B cell (primary cell): ENCODE measurements around the gene PIK3R1. TPM values are rescaled to one million over a fixed set of nuclear protein-coding genes. Genes with fewer than 3 reads are reported as not detected.

Source experiments
- ATAC-seq: fragments of 200-7000 bp; cut with Tn5 transposase; one replicate; pipeline ENCODE4 v1.10.0; 2021; ENCODE audit warnings: low read depth, mild to moderate bottlenecking, moderate number of reproducible peaks, moderate library complexity
- CTCF ChIA-PET: fragments of 350-600 bp; sonication (Branson Sonifier 250); formaldehyde crosslinking; loops from one replicate; lab custom pipeline; 2021; ENCODE audit warnings: antibody characterized with exemption, inconsistent platforms; lab: Charles Lee
- POLR2A ChIA-PET: fragments of 350-600 bp; sonication (Branson Sonifier 250); formaldehyde crosslinking; loops from one replicate; lab custom pipeline; 2021; ENCODE audit warnings: antibody characterized with exemption; lab: Charles Lee
- DNase-seq: peaks from one replicate; pipeline ENCODE4 v3.0.0; 2013
- H2AFZ ChIP-seq: 2 replicates; pipeline ENCODE4 v1.6.1; 2012; ENCODE audit warnings: mild to moderate bottlenecking, low read depth, low read length; ENCODE audit not compliant: insufficient read depth, poor library complexity, severe bottlenecking
- H3K27ac ChIP-seq, 2 donors: 1 replicate in 1 of 2; 2 replicates in 1 of 2; pipeline ENCODE4 v1.5.1; 2012 to 2013; ENCODE audit warnings: low read length in 2 of 2, mild to moderate bottlenecking in 2 of 2, moderate library complexity in 1 of 2
- H3K27me3 ChIP-seq, 4 experiments: fragments of 200-600 bp in 1 of 4; sonication (generic) in 1 of 4; replicated peaks in 1 of 4; 1 replicate in 2 of 4; 2 replicates in 2 of 4; pipeline versions ENCODE4 v1.6.1 to v1.7.0; 2013 to 2016; ENCODE audit warnings: low read length in 3 of 4, mild to moderate bottlenecking in 2 of 4, mixed read lengths in 1 of 4, moderate library complexity in 1 of 4; ENCODE audit not compliant: insufficient read depth in 4 of 4, control insufficient read depth in 3 of 4; ENCODE audit errors: control extremely low read depth in 1 of 4
- H3K36me3 ChIP-seq, 2 experiments: replicated peaks in 1 of 2; 1 replicate in 1 of 2; 2 replicates in 1 of 2; pipeline versions ENCODE4 v1.6.1 to v1.7.1; 2013; ENCODE audit warnings: low read length in 1 of 2; ENCODE audit not compliant: insufficient read depth in 2 of 2, control insufficient read depth in 1 of 2; ENCODE audit errors: control extremely low read depth in 1 of 2, extremely low read depth in 1 of 2
- H3K4me1 ChIP-seq, 2 donors: fragments of 200-600 bp in 1 of 2; sonication (generic) in 1 of 2; 1 replicate in 1 of 2; 2 replicates in 1 of 2; pipeline versions ENCODE4 v1.5.1 to v1.6.1; 2013 to 2017; ENCODE audit warnings: low read length in 2 of 2; ENCODE audit not compliant: control insufficient read depth in 2 of 2, insufficient read depth in 2 of 2
- H3K4me2 ChIP-seq: replicated peaks from 2 replicates; pipeline ENCODE3; 2012; ENCODE audit warnings: mild to moderate bottlenecking, low read depth, low read length; ENCODE audit not compliant: poor library complexity, severe bottlenecking
- H3K4me3 ChIP-seq, 5 experiments: fragments of 200-600 bp in 1 of 5; sonication (generic) in 1 of 5; 1 replicate in 3 of 5; 2 replicates in 2 of 5; pipeline versions ENCODE4 v1.5.1 to v1.7.0; 2011 to 2016; ENCODE audit warnings: low read length in 4 of 5, mild to moderate bottlenecking in 4 of 5, low read depth in 2 of 5, control low read depth in 1 of 5, moderate library complexity in 1 of 5; ENCODE audit not compliant: insufficient read depth in 1 of 5; ENCODE audit errors: control extremely low read depth in 1 of 5, extremely low read depth in 1 of 5
- H3K79me2 ChIP-seq: fragments of 200-600 bp; sonication (generic); one replicate; pipeline ENCODE4 v1.6.0; 2016; ENCODE audit warnings: low read length; ENCODE audit not compliant: control insufficient read depth, insufficient read depth
- H3K9ac ChIP-seq: fragments of 200-600 bp; sonication (generic); 2 replicates; pipeline ENCODE4 v1.6.1; 2017; ENCODE audit warnings: mild to moderate bottlenecking, low read length, moderate library complexity
- H3K9me3 ChIP-seq, 3 donors: one replicate each; pipeline versions ENCODE4 v1.6.1 to v1.7.1; 2013; ENCODE audit warnings: low read length in 2 of 3; ENCODE audit not compliant: control insufficient read depth in 2 of 3, insufficient read depth in 1 of 3; ENCODE audit errors: control extremely low read depth in 1 of 3
- H4K20me1 ChIP-seq: 2 replicates; pipeline ENCODE4 v1.6.0; 2012; ENCODE audit warnings: mild to moderate bottlenecking, low read length; ENCODE audit not compliant: insufficient read depth, control insufficient read depth, poor library complexity, severe bottlenecking
- H3K27ac Mint-ChIP-seq: one replicate; pipeline ENCODE4 v1.8.0; 2021; ENCODE audit warnings: mixed read lengths
- H3K27me3 Mint-ChIP-seq: one replicate; pipeline ENCODE4 v1.8.0; 2021; ENCODE audit warnings: mixed read lengths
- H3K4me1 Mint-ChIP-seq: one replicate; pipeline ENCODE4 v1.8.0; 2021; ENCODE audit warnings: mixed read lengths
- H3K4me3 Mint-ChIP-seq: one replicate; pipeline ENCODE4 v1.8.0; 2021; ENCODE audit warnings: mixed read lengths
- H3K9me3 Mint-ChIP-seq: one replicate; pipeline ENCODE4 v1.8.0; 2022; ENCODE audit warnings: mixed read lengths; ENCODE audit not compliant: insufficient read depth
- EZH2 ChIP-seq: IDR thresholded peaks from 2 replicates; pipeline ENCODE4 v1.6.1; 2012; ENCODE audit warnings: borderline replicate concordance, low read depth, mild to moderate bottlenecking, moderate library complexity, low read length; ENCODE audit not compliant: insufficient read depth, poor library complexity, severe bottlenecking
- WGBS: methylation state at CpG from one replicate; pipeline ENCODE4 v1.1.5; 2013; ENCODE audit warnings: missing lambda C conversion rate; ENCODE audit not compliant: insufficient coverage; 5-methylcytosine and 5-hydroxymethylcytosine counted together
- intact Hi-C: fragments of 100-400 bp; cut with micrococcal nuclease; formaldehyde crosslinking; loops from one replicate; pipeline ENCODE4 v1.10.0; 2022
- polyA plus RNA-seq: library from polyadenylated mRNA; depleted of rRNA; stranded (reverse); fragments of >200 nt; gene quantifications from 2 replicates; pipeline ENCODE4 v1.2.3, GENCODE V29; 2012
- total RNA-seq, 2 donors: library from RNA; stranded (reverse); fragments of 120-200 nt in 1 of 2; gene quantifications; 1 replicate in 1 of 2; 2 replicates in 1 of 2; pipeline versions ENCODE4 v1.2.3 to v1.2.4, GENCODE V29; 2013 to 2022
- TF ChIP-seq, protein P1 (sequence below): fragments of 200-600 bp; IDR thresholded peaks from one replicate; pipeline ENCODE4 v1.8.0; 2022; ENCODE audit warnings: antibody characterized with exemption, mild to moderate bottlenecking

PIK3R1 gene
- total and polyA plus RNA-seq, 2 donors (not counting 1 experiment from before 2014, with no cell fraction given), result 5.6 to 63.8 TPM

DNA sequence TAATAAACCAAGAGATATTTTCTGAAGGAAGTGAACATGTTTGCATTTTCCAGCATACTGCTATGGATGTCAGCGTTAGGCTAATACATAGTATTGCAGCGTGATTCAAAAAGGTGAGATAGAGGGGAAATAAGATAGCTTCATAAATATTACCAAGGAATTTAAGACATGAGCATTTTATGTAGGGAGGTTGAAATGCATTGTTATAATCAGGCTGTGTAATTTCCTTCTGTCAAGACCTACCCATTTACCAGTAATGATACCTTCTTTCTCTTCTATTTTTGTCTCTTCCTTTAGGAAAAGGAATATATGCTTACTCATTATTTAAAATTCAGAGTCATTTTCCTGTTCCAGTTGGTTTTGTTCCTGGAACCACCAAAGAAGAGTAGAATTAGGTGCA, 33.3 kb downstream of the PIK3R1 start:
- peaks cover 22 to 26% of the 10 kb centered on the region in 2 donors for H3K4me1 ChIP-seq
- intact Hi-C loops, result loop anchor here (10.0 kb wide), 1 partner anchor 54 kb away; no protein-coding TSS in a partner anchor
- ATAC-seq, result no peak
- no peak overlapping the region for H3K27ac ChIP-seq
- peaks cover 48% of the 10 kb centered on the region for H4K20me1 ChIP-seq
- Mint-ChIP-seq H3K27ac (no peak overlapping the region), H3K4me1 (peaks cover 59% of the 10 kb centered on the region), H3K27me3 (no peaks in the 10 kb centered on the region), H3K4me3 (no peak overlapping the region), H3K9me3 (no peaks in the 10 kb centered on the region)
- CTCF ChIA-PET, result interaction anchor here (7.7 kb wide), 1 partner anchor 1003 kb away, joined by 116 read pairs; no protein-coding TSS in a partner anchor
- no peak overlapping the region for H3K9ac ChIP-seq
- no peak overlapping the region for H3K4me2 ChIP-seq
- H3K27me3 ChIP-seq, result no peaks in the 10 kb centered on the region
- POLR2A ChIA-PET, result no interaction called here
- no peak for DNase-seq
- no peak overlapping the region for H3K4me3 ChIP-seq
- WGBS, result no CpG with 5 or more reads among the region's 2 CpGs
- no peak overlapping the region for H2AFZ ChIP-seq
- no peaks in the 10 kb centered on the region for H3K36me3 ChIP-seq
- TF ChIP-seq, protein P1, sequence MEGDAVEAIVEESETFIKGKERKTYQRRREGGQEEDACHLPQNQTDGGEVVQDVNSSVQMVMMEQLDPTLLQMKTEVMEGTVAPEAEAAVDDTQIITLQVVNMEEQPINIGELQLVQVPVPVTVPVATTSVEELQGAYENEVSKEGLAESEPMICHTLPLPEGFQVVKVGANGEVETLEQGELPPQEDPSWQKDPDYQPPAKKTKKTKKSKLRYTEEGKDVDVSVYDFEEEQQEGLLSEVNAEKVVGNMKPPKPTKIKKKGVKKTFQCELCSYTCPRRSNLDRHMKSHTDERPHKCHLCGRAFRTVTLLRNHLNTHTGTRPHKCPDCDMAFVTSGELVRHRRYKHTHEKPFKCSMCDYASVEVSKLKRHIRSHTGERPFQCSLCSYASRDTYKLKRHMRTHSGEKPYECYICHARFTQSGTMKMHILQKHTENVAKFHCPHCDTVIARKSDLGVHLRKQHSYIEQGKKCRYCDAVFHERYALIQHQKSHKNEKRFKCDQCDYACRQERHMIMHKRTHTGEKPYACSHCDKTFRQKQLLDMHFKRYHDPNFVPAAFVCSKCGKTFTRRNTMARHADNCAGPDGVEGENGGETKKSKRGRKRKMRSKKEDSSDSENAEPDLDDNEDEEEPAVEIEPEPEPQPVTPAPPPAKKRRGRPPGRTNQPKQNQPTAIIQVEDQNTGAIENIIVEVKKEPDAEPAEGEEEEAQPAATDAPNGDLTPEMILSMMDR, result no peak
- no peak for TF ChIP-seq EZH2
- H3K9me3 ChIP-seq, result no peaks in the 10 kb centered on the region
- H3K79me2 ChIP-seq, result peaks cover 94% of the 10 kb centered on the region

DNA sequence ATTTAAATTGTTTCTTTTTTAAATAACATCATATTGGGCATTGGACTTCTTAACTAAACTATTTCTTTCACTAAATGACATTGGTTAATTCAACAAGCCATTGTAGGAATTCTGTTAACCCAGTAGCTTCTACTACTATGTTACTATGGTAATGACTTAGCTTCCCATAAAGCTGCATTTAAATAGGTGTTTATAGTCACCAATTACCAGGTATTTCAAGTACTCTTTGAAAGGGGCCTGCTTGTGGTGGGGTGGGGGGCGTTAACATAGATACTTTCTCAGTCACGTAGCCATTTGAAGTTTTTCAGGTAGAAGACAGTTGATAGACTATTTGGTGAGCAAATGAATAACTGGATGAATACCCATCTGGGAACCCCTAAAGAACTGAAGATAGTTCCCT, 34.0 kb downstream of the PIK3R1 start:
- ChIA-PET CTCF (interaction anchor here (0.9 to 7.7 kb wide), 5 partner anchors 11 to 1004 kb away, joined by 3 to 116 read pairs (median 4); no protein-coding TSS in a partner anchor), POLR2A (no interaction called here)
- no peaks in the 10 kb centered on the region for H3K9me3 ChIP-seq
- H3K27me3 Mint-ChIP-seq, result no peaks in the 10 kb centered on the region
- ATAC-seq (no peak), DNase-seq (no peak)
- no peaks in the 10 kb centered on the region for H3K36me3 ChIP-seq
- no peaks in the 10 kb centered on the region for H3K9me3 Mint-ChIP-seq
- H3K9ac ChIP-seq, result no peak overlapping the region
- WGBS, result no CpG with 5 or more reads among the region's 2 CpGs
- no peak for TF ChIP-seq EZH2
- TF ChIP-seq, protein P1, result no peak
- no peak overlapping the region for H3K27ac Mint-ChIP-seq
- H3K27ac ChIP-seq, result no peak overlapping the region
- no peak overlapping the region for H3K4me3 Mint-ChIP-seq
- H3K4me2 ChIP-seq, result no peak overlapping the region
- peaks cover 48% of the 10 kb centered on the region for H4K20me1 ChIP-seq
- intact Hi-C loops, result loop anchor here (10.0 kb wide), 1 partner anchor 55 kb away; no protein-coding TSS in a partner anchor
- H3K4me1 Mint-ChIP-seq, result peaks cover 64% of the 10 kb centered on the region
- no peak overlapping the region for H2AFZ ChIP-seq
- peaks cover 22 to 24% of the 10 kb centered on the region in 2 donors for H3K4me1 ChIP-seq
- H3K27me3 ChIP-seq, result no peaks in the 10 kb centered on the region
- H3K4me3 ChIP-seq, result no peak overlapping the region
- H3K79me2 ChIP-seq, result peaks cover 95% of the 10 kb centered on the region
